Mucosa of descending colon (tissue), 3 donors: ENCODE results near the gene CRY1. TPM values are rescaled to one million over a fixed set of nuclear protein-coding genes. Genes with fewer than 3 reads are reported as not detected.

Experiments
- ATAC-seq: fragments of 200-7000 bp; cut with Tn5 transposase; one replicate; pipeline ENCODE4 v1.9.1; 2020; ENCODE audit warnings: mild to moderate bottlenecking, moderate library complexity
- DNase-seq, 3 donors: peaks; one replicate each; pipeline ENCODE4 v3.0.0-alpha.2; 2020
- H3K36me3 ChIP-seq: fragments of 200-600 bp; one replicate; pipeline ENCODE4 v1.8.0; 2021; ENCODE audit warnings: low read depth, mild to moderate bottlenecking
- H3K4me1 ChIP-seq: fragments of 200-600 bp; one replicate; pipeline ENCODE4 v1.8.0; 2021; ENCODE audit warnings: low read depth, mild to moderate bottlenecking
- H3K4me3 ChIP-seq: fragments of 200-600 bp; one replicate; pipeline ENCODE4 v1.8.0; 2021; ENCODE audit warnings: mild to moderate bottlenecking
- H3K9me3 ChIP-seq: fragments of 200-600 bp; one replicate; pipeline ENCODE4 v1.8.0; 2021; ENCODE audit warnings: mild to moderate bottlenecking
- CTCF ChIP-seq: fragments of 200-600 bp; IDR thresholded peaks from one replicate; pipeline ENCODE4 v1.8.0; 2022; ENCODE audit warnings: antibody characterized with exemption, mild to moderate bottlenecking
- intact Hi-C, 2 donors: fragments of 100-400 bp; cut with DNase I in 1 of 2; cut with micrococcal nuclease in 1 of 2; formaldehyde crosslinking; loops; one replicate each; pipeline versions ENCODE4 v1.11.0 to v1.11.1; 2022; cut with DNase I, micrococcal nuclease
- total RNA-seq, 3 donors: library from RNA; stranded (reverse); fragmentation: NEBNext Ultra II Directional in 2 of 3; extraction: Animal tissue kit (Norgen Biotek cat#: 25700) in 2 of 3; gene quantifications; one replicate each; pipeline versions ENCODE4 v1.2.1 to v1.2.4, GENCODE V29; 2021 to 2023
- donor health status: DM: no; HTN: no; CAD: no; lungs with moderate emphysema.
- donor health status: DM: no; HTN: no; CAD: no.
- donor health status: DM: no; HTN: yes; CAD: no.

Gene CRY1
- total RNA-seq, 3 donors from 2014 or later = 11.4 to 22.8 (median 15.5) TPM

DNA sequence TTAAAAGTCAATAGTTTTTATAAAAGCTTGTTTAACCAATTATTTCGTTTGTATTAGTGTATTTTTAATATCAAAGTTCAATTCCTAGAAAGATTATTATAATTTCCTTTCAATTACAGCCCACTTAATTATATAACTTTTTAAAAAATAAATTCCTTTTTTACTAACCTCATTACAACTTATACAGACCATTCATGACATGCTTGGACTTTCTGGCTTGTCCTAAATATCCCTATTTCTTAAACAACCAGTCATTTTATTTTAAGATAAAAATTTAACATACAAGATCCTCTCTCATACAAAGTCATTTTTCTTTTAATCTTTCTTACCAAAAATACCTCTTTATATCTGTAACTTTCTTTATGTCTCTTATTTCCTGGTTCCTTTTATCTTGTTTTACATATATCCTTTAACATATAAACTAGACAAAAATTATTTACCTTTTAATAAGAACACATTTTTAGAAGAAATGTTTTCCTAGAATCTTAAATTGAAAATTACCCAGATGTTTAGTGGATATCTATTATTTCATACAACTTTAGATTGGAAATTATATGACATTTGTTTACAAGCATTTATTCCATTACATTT lies 148.0 kb downstream of the CRY1 start:
- peaks cover 2% of the 10 kb centered on the region for H3K9me3 ChIP-seq
- H3K4me3 ChIP-seq = no peak overlapping the region
- intact Hi-C loops = no loop called here
- H3K4me1 ChIP-seq = no peaks in the 10 kb centered on the region
- no peaks in the 10 kb centered on the region for H3K36me3 ChIP-seq
- TF ChIP-seq CTCF = no peak
- no peak for ATAC-seq
- no peak for DNase-seq

- intact Hi-C loops = no loop called here
- H3K4me1 ChIP-seq = no peaks in the 10 kb centered on the region
- peaks cover 2% of the 10 kb centered on the region for H3K9me3 ChIP-seq
- TF ChIP-seq CTCF = no peak
- ATAC-seq (no peak), DNase-seq (no peak)
- no peak overlapping the region for H3K4me3 ChIP-seq
- H3K36me3 ChIP-seq = no peaks in the 10 kb centered on the region
Measured at GRCh38 chr12:106942775-106943174, 150.6 kb downstream of the CRY1 start.

- Histone ChIP-seq H3K4me1 (no peaks in the 10 kb centered on the region), H3K9me3 (peaks cover 2% of the 10 kb centered on the region), H3K4me3 (no peak overlapping the region), H3K36me3 (no peaks in the 10 kb centered on the region)
- intact Hi-C loops = no loop called here
- ATAC-seq (no peak), DNase-seq (no peak)
- TF ChIP-seq CTCF = no peak
Measured at GRCh38 chr12:106941481-106942156, 151.7 kb downstream of the CRY1 start.

Other genes starting within 250 kb of the CRY1 start
- 10 to 100 TPM; 20.3 to 38.6 (median 27.0) TPM for gene TMEM263, start 137.6 kb downstream of the CRY1 start, total RNA-seq
- gene MTERF2, start 106.4 kb downstream of the CRY1 start, total RNA-seq = 10 to 100 TPM; 11.0 to 17.6 (median 12.0) TPM